SK-N-SH (cell line): ENCODE data around the gene CIT. TPM values are rescaled to one million over a fixed set of nuclear protein-coding genes. Genes with fewer than 3 reads are reported as not detected.
A peak's percentile ranks its signal among the peaks of the same experiment; 100 is the strongest.
"Not testable (repeated sequence)": the region's sequence is repeated elsewhere in the genome, so short reads cannot be mapped to it uniquely, and the experiment has no call there.

Experiments used
- CTCF ChIA-PET: fragments of 300-600, 350-600 bp; formaldehyde crosslinking; extraction: SDS; loops from one replicate; lab custom pipeline; 2021; lab: Yijun Ruan, JAX
- POLR2A ChIA-PET: fragments of 350-600 bp; sonication (Branson Sonifier 250); formaldehyde crosslinking; extraction: SDS; loops from one replicate; lab custom pipeline; 2020; ENCODE audit warnings: antibody characterized with exemption, inconsistent platforms; lab: Yijun Ruan, JAX
- DNase-seq: peaks from one replicate; pipeline ENCODE4 v3.0.0; 2012
- H2AFZ ChIP-seq: fragments of 200-600 bp; sonication (generic); 2 replicates; pipeline ENCODE4 v1.8.1; 2016; ENCODE audit warnings: antibody characterized with exemption, mild to moderate bottlenecking, low read depth
- H3F3A ChIP-seq: fragments of 200-600 bp; sonication (generic); replicated peaks from 2 replicates; pipeline ENCODE3; 2016; ENCODE audit warnings: antibody characterized with exemption, mild to moderate bottlenecking; ENCODE audit not compliant: insufficient read depth
- H3K27ac ChIP-seq, 2 experiments: fragments of 200-500 bp in 1 of 2; fragments of 200-600 bp in 1 of 2; sonication (Bioruptor generic) in 1 of 2; sonication (generic), shearing (Covaris generic) in 1 of 2; 2 replicates each; pipeline versions ENCODE4 v1.5.1 to v1.6.1; 2014 to 2016; ENCODE audit warnings: low read depth in 2 of 2, inconsistent platforms in 1 of 2, low read length in 1 of 2, mild to moderate bottlenecking in 1 of 2, mixed read lengths in 1 of 2
- H3K27me3 ChIP-seq: fragments of 200-600 bp; sonication (generic), shearing (Covaris generic); 2 replicates; pipeline ENCODE4 v1.6.1; 2016; ENCODE audit warnings: mixed run types; ENCODE audit not compliant: insufficient read depth
- H3K36me3 ChIP-seq, 2 experiments: fragments of 200-500 bp in 1 of 2; fragments of 200-600 bp in 1 of 2; sonication (Bioruptor generic) in 1 of 2; sonication (generic) in 1 of 2; replicated peaks in 1 of 2; 2 replicates each; pipeline versions ENCODE3 to v1.5.1; 2014 to 2016; ENCODE audit warnings: low read length in 1 of 2, mild to moderate bottlenecking in 1 of 2; ENCODE audit not compliant: insufficient read depth in 2 of 2, control insufficient read depth in 1 of 2
- H3K4me1 ChIP-seq, 2 experiments: fragments of 200-500 bp in 1 of 2; fragments of 200-600 bp in 1 of 2; sonication (Bioruptor generic) in 1 of 2; sonication (generic), shearing (Covaris generic) in 1 of 2; 2 replicates each; pipeline versions ENCODE4 v1.5.1 to v1.6.1; 2014 to 2016; ENCODE audit warnings: low read depth in 1 of 2, low read length in 1 of 2, mixed run types in 1 of 2; ENCODE audit not compliant: insufficient read depth in 2 of 2, control insufficient read depth in 1 of 2
- H3K4me2 ChIP-seq: fragments of 200-600 bp; sonication (generic), shearing (Covaris generic); 2 replicates; pipeline ENCODE4 v1.6.1; 2017; ENCODE audit warnings: mixed run types
- H3K4me3 ChIP-seq, 2 experiments: fragments of 200-500 bp in 1 of 2; fragments of 200-600 bp in 1 of 2; sonication (Bioruptor generic) in 1 of 2; sonication (generic), shearing (Covaris generic) in 1 of 2; 2 replicates each; pipeline versions ENCODE4 v1.5.1 to v1.8.1; 2014 to 2016; ENCODE audit warnings: low read depth in 2 of 2, inconsistent platforms in 1 of 2, low read length in 1 of 2, mild to moderate bottlenecking in 1 of 2, mixed read lengths in 1 of 2, moderate library complexity in 1 of 2
- H3K79me2 ChIP-seq: fragments of 200-600 bp; sonication (generic); 2 replicates; pipeline ENCODE4 v1.8.1; 2017; ENCODE audit warnings: mild to moderate bottlenecking; ENCODE audit not compliant: insufficient read depth
- H3K9ac ChIP-seq: fragments of 200-600 bp; sonication (generic); 2 replicates; pipeline ENCODE4 v1.6.1; 2017; ENCODE audit warnings: mixed run types
- H3K9me2 ChIP-seq: fragments of 200-600 bp; sonication (generic); 2 replicates; pipeline ENCODE4 v1.6.1; 2017; ENCODE audit warnings: mixed run types
- H3K9me3 ChIP-seq: fragments of 200-600 bp; sonication (generic); 2 replicates; pipeline ENCODE4 v1.6.1; 2017; ENCODE audit warnings: mixed run types, mild to moderate bottlenecking, moderate library complexity
- H4K20me1 ChIP-seq: fragments of 200-600 bp; sonication (generic); 2 replicates; pipeline ENCODE4 v1.6.1; 2017; ENCODE audit warnings: mild to moderate bottlenecking, mixed run types; ENCODE audit not compliant: insufficient read depth
- EZH2phosphoT487 ChIP-seq: fragments of 200-600 bp; sonication (generic); IDR thresholded peaks from 2 replicates; pipeline ENCODE4 v1.6.1; 2017; ENCODE audit warnings: low read depth, mixed run types, mild to moderate bottlenecking, antibody characterized with exemption, moderate library complexity, borderline replicate concordance
- GABPA ChIP-seq: IDR thresholded peaks from 2 replicates; pipeline ENCODE4 v1.4.0; 2012; ENCODE audit warnings: low read depth, mild to moderate bottlenecking
- RAD21 ChIP-seq: IDR thresholded peaks from 2 replicates; pipeline ENCODE4 v1.6.1; 2012; ENCODE audit warnings: mild to moderate bottlenecking, low read length
- SMC3 ChIP-seq: IDR thresholded peaks from 2 replicates; pipeline ENCODE4 v1.6.1; 2012; ENCODE audit warnings: low read depth, low read length, improper control_type of control experiment
- WGBS: methylation state at CpG from one replicate; pipeline ENCODE4 v1.1.6; 2017; ENCODE audit warnings: low lambda C conversion rate; 5-methylcytosine and 5-hydroxymethylcytosine counted together
- polyA plus RNA-seq, 3 experiments: library from polyadenylated mRNA; depleted of rRNA; stranded (reverse); fragments of >200 nt; gene quantifications; 2 replicates each; pipeline ENCODE4 v1.2.3, GENCODE V29; 2012
- TF ChIP-seq, protein P1 (sequence below): fragments of 200-600 bp; sonication (generic); IDR thresholded peaks from 2 replicates; pipeline ENCODE4 v1.6.1; 2017; ENCODE audit warnings: antibody characterized with exemption, mild to moderate bottlenecking, moderate library complexity

Gene CIT
- polyA plus RNA-seq, 1 of the 3 experiments (the other 2 are of a cell fraction) = 7.7 TPM

- CTCF ChIA-PET = interaction anchor here (0.7 to 2.2 kb wide), 10 partner anchors 9 to 303 kb away, joined by 3 to 13 read pairs (median 4); partner anchors contain the start of gene PRKAB1
- Histone ChIP-seq H3K79me2 (no peaks in the 10 kb centered on the region), H3K36me3 (no peaks in the 10 kb centered on the region), H3K4me2 (no peak overlapping the region), H3K9me3 (no peaks in the 10 kb centered on the region), H3K4me3 (no peak overlapping the region; a peak in 1 of 4 replicates), H3K27me3 (no peaks in the 10 kb centered on the region), H3K9ac (no peak overlapping the region), H2AFZ (no peak overlapping the region), H4K20me1 (no peaks in the 10 kb centered on the region), H3F3A (no peaks in the 10 kb centered on the region), H3K4me1 (no peaks in the 10 kb centered on the region), H3K27ac (no peak overlapping the region), H3K9me2 (no peaks in the 10 kb centered on the region)
- POLR2A ChIA-PET = no interaction called here
- 3% methylated on average over 6 of the region's 6 CpGs for WGBS
- TF ChIP-seq SMC3 = 0 out of 2 replicates have a peak, but pooled peaks have one; percentile 35
- peak; percentile 55 for TF ChIP-seq RAD21
- TF ChIP-seq, protein P1, sequence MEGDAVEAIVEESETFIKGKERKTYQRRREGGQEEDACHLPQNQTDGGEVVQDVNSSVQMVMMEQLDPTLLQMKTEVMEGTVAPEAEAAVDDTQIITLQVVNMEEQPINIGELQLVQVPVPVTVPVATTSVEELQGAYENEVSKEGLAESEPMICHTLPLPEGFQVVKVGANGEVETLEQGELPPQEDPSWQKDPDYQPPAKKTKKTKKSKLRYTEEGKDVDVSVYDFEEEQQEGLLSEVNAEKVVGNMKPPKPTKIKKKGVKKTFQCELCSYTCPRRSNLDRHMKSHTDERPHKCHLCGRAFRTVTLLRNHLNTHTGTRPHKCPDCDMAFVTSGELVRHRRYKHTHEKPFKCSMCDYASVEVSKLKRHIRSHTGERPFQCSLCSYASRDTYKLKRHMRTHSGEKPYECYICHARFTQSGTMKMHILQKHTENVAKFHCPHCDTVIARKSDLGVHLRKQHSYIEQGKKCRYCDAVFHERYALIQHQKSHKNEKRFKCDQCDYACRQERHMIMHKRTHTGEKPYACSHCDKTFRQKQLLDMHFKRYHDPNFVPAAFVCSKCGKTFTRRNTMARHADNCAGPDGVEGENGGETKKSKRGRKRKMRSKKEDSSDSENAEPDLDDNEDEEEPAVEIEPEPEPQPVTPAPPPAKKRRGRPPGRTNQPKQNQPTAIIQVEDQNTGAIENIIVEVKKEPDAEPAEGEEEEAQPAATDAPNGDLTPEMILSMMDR = peak; percentile 93
- TF ChIP-seq EZH2phosphoT487 = no peak
- no peak for TF ChIP-seq GABPA
- DNase-seq = peak; percentile 69
Observed at GRCh38 chr12:119659289-119659897, 217.7 kb downstream of the CIT start.

DNA sequence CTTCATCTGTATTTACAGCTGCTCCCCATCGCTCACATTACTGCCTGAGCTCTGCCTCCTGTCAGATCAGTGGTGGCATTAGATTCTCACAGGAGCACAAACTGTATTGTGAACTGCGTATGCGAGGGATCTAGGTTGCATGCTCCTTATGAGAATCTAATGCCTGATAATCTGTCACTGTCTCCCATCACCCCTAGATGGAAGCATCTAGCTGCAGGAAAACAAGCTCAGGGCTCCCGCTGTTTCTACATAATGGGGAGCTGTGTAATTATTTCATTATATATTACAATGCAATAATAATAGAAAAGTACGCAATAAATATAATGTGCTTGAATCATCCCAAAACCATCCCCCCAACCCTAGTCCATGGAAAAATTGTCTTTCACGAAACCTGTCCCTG is 219.0 kb downstream of the CIT start:
- H3K9me2 ChIP-seq, H3K27me3 ChIP-seq, H3F3A ChIP-seq, H3K4me1 ChIP-seq, H3K4me3 ChIP-seq, POLR2A ChIA-PET, H3K9ac ChIP-seq, H3K9me3 ChIP-seq, H3K79me2 ChIP-seq, H2AFZ ChIP-seq, H3K36me3 ChIP-seq, H4K20me1 ChIP-seq, DNase-seq, H3K4me2 ChIP-seq, H3K27ac ChIP-seq: not testable (repeated sequence)
- CTCF ChIA-PET = interaction anchor here (0.6 to 2.2 kb wide), 8 partner anchors 9 to 214 kb away, joined by 3 to 13 read pairs (median 5); partner anchors contain the start of gene PRKAB1
- peak; percentile 38; the same call in 1 of the 2 replicates for TF ChIP-seq RAD21
- WGBS = 75% methylated on average over 6 of the region's 6 CpGs

DNA sequence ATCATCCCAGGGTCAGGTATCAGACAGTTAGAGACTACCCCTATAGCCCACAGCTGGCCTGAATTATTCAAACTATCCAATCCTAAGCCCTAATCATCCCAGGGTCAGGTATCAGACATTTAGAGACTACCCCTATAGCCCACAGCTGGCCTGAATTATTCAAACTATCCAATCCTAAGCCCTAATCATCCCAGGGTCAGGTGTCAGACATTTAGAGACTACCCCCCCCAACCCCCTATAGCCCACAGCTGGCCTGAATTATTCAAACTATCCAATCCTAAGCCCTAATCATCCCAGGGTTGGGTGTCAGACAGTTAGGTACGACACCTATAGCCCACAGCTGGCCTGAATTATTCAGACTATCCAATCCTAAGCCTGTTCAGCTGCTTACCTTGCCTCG is 220.1 kb downstream of the CIT start:
- 47% methylated on average over 2 of the region's 2 CpGs for WGBS
- H3K79me2 ChIP-seq, DNase-seq, H3K4me2 ChIP-seq, H4K20me1 ChIP-seq, H3K27me3 ChIP-seq, H3K36me3 ChIP-seq, H3K9ac ChIP-seq, H3K9me3 ChIP-seq, H3K27ac ChIP-seq, H3K4me3 ChIP-seq, H2AFZ ChIP-seq, H3K9me2 ChIP-seq, H3K4me1 ChIP-seq, H3F3A ChIP-seq, POLR2A ChIA-PET: not testable (repeated sequence)
- CTCF ChIA-PET = interaction anchor here (1.0 to 2.0 kb wide), 2 partner anchors 10 to 123 kb away, joined by 3 to 12 read pairs; partner anchors contain the start of gene PRKAB1
